Hepatic stellate cell (primary cell): Measurements from ENCODE around the gene CSNK1G1.
"Not testable (repeated sequence)": the region's sequence is repeated elsewhere in the genome, so short reads cannot be mapped to it uniquely, and the experiment has no call there.

Experiments
- DNase-seq: peaks from one replicate; pipeline ENCODE4 v3.0.0; 2011; ENCODE audit warnings: low spot score

Gene CSNK1G1

GRCh38 chr15:64355944-64356709 lies at the start of gene CSNK1G1:
Gene CSNK1G1, minus strand, starts transcription at chr15:64356173. Its CDS starts 55,674 bp downstream, at chr15:64300499.
- DNase-seq: peak; percentile 89

GRCh38 chr15:64400583-64400982 lies 44.6 kb upstream of the CSNK1G1 start:
- no peak for DNase-seq

- no peak for DNase-seq
Measured at GRCh38 chr15:64398575-64398974, 42.6 kb upstream of the CSNK1G1 start.

GRCh38 chr15:64396789-64397188 lies 40.8 kb upstream of the CSNK1G1 start:
- DNase-seq: no peak

- not testable (repeated sequence) for DNase-seq
Measured at GRCh38 chr15:64392471-64392870, 36.5 kb upstream of the CSNK1G1 start.

- no peak for DNase-seq
Measured at GRCh38 chr15:64389036-64389435, 33.1 kb upstream of the CSNK1G1 start.

GRCh38 chr15:64387562-64388168 lies 31.7 kb upstream of the CSNK1G1 start, which contains the start of gene TRIP4:
Gene TRIP4, plus strand, starts transcription at chr15:64387836. Its CDS starts 28 bp downstream, at chr15:64387864.
- DNase-seq: peak; percentile 92

GRCh38 chr15:64386291-64386690 lies 30.3 kb upstream of the CSNK1G1 start:
- DNase-seq: no peak

- DNase-seq: no peak
Measured at GRCh38 chr15:64383760-64384159, 27.8 kb upstream of the CSNK1G1 start.

GRCh38 chr15:64381000-64381751 lies 25.2 kb upstream of the CSNK1G1 start, which contains the start of gene PCLAF:
Gene PCLAF, minus strand, starts transcription at chr15:64381441. Its CDS starts 70 bp downstream, at chr15:64381371.
- DNase-seq: peak; percentile 99

- not testable (repeated sequence) for DNase-seq
Measured at GRCh38 chr15:64380130-64380870, 24.3 kb upstream of the CSNK1G1 start.

GRCh38 chr15:64379216-64379960 lies 23.4 kb upstream of the CSNK1G1 start:
- no peak for DNase-seq

- no peak for DNase-seq
Measured at GRCh38 chr15:64373360-64373759, 17.4 kb upstream of the CSNK1G1 start.

GRCh38 chr15:64371383-64371782 lies 15.4 kb upstream of the CSNK1G1 start:
- DNase-seq: not testable (repeated sequence)

GRCh38 chr15:64369078-64369607 lies 13.2 kb upstream of the CSNK1G1 start:
- no peak for DNase-seq

- no peak for DNase-seq
Measured at GRCh38 chr15:64361259-64361658, 5.3 kb upstream of the CSNK1G1 start.

- no peak for DNase-seq
Measured at GRCh38 chr15:64356710-64357040, 702 bp upstream of the CSNK1G1 start.

- no peak for DNase-seq
Measured at GRCh38 chr15:64355348-64355943, 527 bp downstream of the CSNK1G1 start.

- DNase-seq: no peak
Measured at GRCh38 chr15:64354688-64355344, 1.2 kb downstream of the CSNK1G1 start.

- no peak for DNase-seq
Measured at GRCh38 chr15:64351265-64351664, 4.7 kb downstream of the CSNK1G1 start.
